Liver (tissue), 9 donors: ENCODE data around the gene UIMC1. TPM values are rescaled to one million over a fixed set of nuclear protein-coding genes. Genes with fewer than 3 reads are reported as not detected.

Experiments
- DNase-seq: peaks from one replicate; pipeline ENCODE4 v3.0.0-alpha.2; 2017; ENCODE audit warnings: low spot score
- H3K27ac ChIP-seq, 2 donors: one replicate each; pipeline ENCODE4 v1.7.0; 2013; ENCODE audit warnings: inconsistent platforms in 2 of 2, low read length in 2 of 2, control low read depth in 1 of 2, low read depth in 1 of 2, mild to moderate bottlenecking in 1 of 2
- H3K27me3 ChIP-seq, 4 donors: one replicate each; pipeline versions ENCODE4 v1.6.1 to v1.7.0; 2013; ENCODE audit warnings: low read length in 3 of 4, inconsistent platforms in 1 of 4, mild to moderate bottlenecking in 1 of 4, moderate library complexity in 1 of 4; ENCODE audit not compliant: control insufficient read depth in 4 of 4, insufficient read depth in 4 of 4
- H3K36me3 ChIP-seq, 4 donors: one replicate each; pipeline versions ENCODE4 v1.6.1 to v1.7.0; 2013; ENCODE audit warnings: low read length in 3 of 4, mild to moderate bottlenecking in 3 of 4, low read depth in 1 of 4, moderate library complexity in 1 of 4; ENCODE audit not compliant: control insufficient read depth in 4 of 4, insufficient read depth in 3 of 4
- H3K4me1 ChIP-seq, 4 donors: one replicate each; pipeline versions ENCODE4 v1.6.1 to v1.7.0; 2013; ENCODE audit warnings: low read length in 3 of 4, mild to moderate bottlenecking in 3 of 4, moderate library complexity in 1 of 4; ENCODE audit not compliant: control insufficient read depth in 4 of 4, insufficient read depth in 4 of 4
- H3K4me3 ChIP-seq, 3 donors: one replicate each; pipeline versions ENCODE4 v1.6.1 to v1.7.0; 2013; ENCODE audit warnings: low read length in 3 of 3, control low read depth in 1 of 3, low read depth in 1 of 3, mild to moderate bottlenecking in 1 of 3
- H3K9ac ChIP-seq, 2 donors: one replicate each; pipeline ENCODE4 v1.7.0; 2013; ENCODE audit warnings: low read length in 2 of 2, mild to moderate bottlenecking in 2 of 2, moderate library complexity in 2 of 2, control low read depth in 1 of 2, low read depth in 1 of 2
- H3K9me3 ChIP-seq, 4 donors: one replicate each; pipeline versions ENCODE4 v1.6.1 to v1.7.0; 2013; ENCODE audit warnings: low read length in 3 of 4; ENCODE audit not compliant: control insufficient read depth in 4 of 4
- ATF3 ChIP-seq: IDR thresholded peaks from 2 replicates; pipeline ENCODE4 v1.6.1; 2016; ENCODE audit warnings: antibody characterized with exemption
- CTCF ChIP-seq: fragments of 150-350 bp; IDR thresholded peaks from 2 replicates; pipeline ENCODE4 v1.5.1; 2017; ENCODE audit warnings: improper control_type of control experiment, low read depth, low read length; ENCODE audit not compliant: missing input control
- EGR1 ChIP-seq, 2 donors: IDR thresholded peaks; 2 replicates each; pipeline ENCODE4 v1.6.1; 2016 to 2018; ENCODE audit warnings: antibody characterized with exemption in 2 of 2, low read depth in 2 of 2
- FOXA1 ChIP-seq: IDR thresholded peaks from 2 replicates; pipeline ENCODE4 v1.6.1; 2016; ENCODE audit warnings: antibody characterized with exemption
- GABPA ChIP-seq, 2 donors: IDR thresholded peaks in 1 of 2; conservative IDR thresholded peaks in 1 of 2; 2 replicates each; pipeline ENCODE4 v1.6.1; 2016; ENCODE audit warnings: antibody characterized with exemption in 2 of 2, mild to moderate bottlenecking in 1 of 2, moderate library complexity in 1 of 2
- HNF4A ChIP-seq, 2 donors: conservative IDR thresholded peaks; 2 replicates each; pipeline ENCODE4 v1.6.1; 2016; ENCODE audit warnings: antibody characterized with exemption in 2 of 2, mild to moderate bottlenecking in 2 of 2
- HNF4G ChIP-seq: IDR thresholded peaks from 2 replicates; pipeline ENCODE4 v1.6.1; 2016; ENCODE audit warnings: antibody characterized with exemption
- JUND ChIP-seq, 2 donors: IDR thresholded peaks; 2 replicates each; pipeline ENCODE4 v1.6.1; 2016; ENCODE audit warnings: antibody characterized with exemption in 2 of 2
- MAX ChIP-seq: IDR thresholded peaks from 2 replicates; pipeline ENCODE4 v1.6.1; 2016; ENCODE audit warnings: antibody characterized with exemption
- NR2F2 ChIP-seq: IDR thresholded peaks from 2 replicates; pipeline ENCODE4 v1.6.1; 2016; ENCODE audit warnings: antibody characterized with exemption
- RAD21 ChIP-seq, 2 donors: IDR thresholded peaks; 2 replicates each; pipeline ENCODE4 v1.6.1; 2016; ENCODE audit warnings: antibody characterized with exemption in 2 of 2, mild to moderate bottlenecking in 2 of 2
- REST ChIP-seq: IDR thresholded peaks from 2 replicates; pipeline ENCODE4 v1.6.1; 2016; ENCODE audit warnings: antibody characterized with exemption, mild to moderate bottlenecking
- RXRA ChIP-seq, 2 donors: IDR thresholded peaks; 2 replicates each; pipeline ENCODE4 v1.6.1; 2017 to 2018; ENCODE audit warnings: antibody characterized with exemption in 2 of 2, mild to moderate bottlenecking in 1 of 2
- SP1 ChIP-seq: IDR thresholded peaks from 2 replicates; pipeline ENCODE4 v1.6.1; 2018; ENCODE audit warnings: antibody characterized with exemption, mild to moderate bottlenecking
- TAF1 ChIP-seq: conservative IDR thresholded peaks from 2 replicates; pipeline ENCODE4 v1.6.1; 2016; ENCODE audit warnings: antibody characterized with exemption, mild to moderate bottlenecking
- YY1 ChIP-seq: IDR thresholded peaks from 2 replicates; pipeline ENCODE4 v1.6.1; 2016; ENCODE audit warnings: antibody characterized with exemption, mild to moderate bottlenecking
- ZBTB33 ChIP-seq: IDR thresholded peaks from 2 replicates; pipeline ENCODE4 v1.6.1; 2016; ENCODE audit warnings: antibody characterized with exemption
- WGBS: extraction: QIAGEN DNeasy Blood & Tissue Kit; methylation state at CpG from one replicate; pipeline ENCODE4 v1.1.7; 2013; 5-methylcytosine and 5-hydroxymethylcytosine counted together
- polyA plus RNA-seq, 2 donors: library from polyadenylated mRNA; stranded (reverse) in 1 of 2; unstranded in 1 of 2; fragments of 200-250 nt in 1 of 2; fragments of >200 nt in 1 of 2; fragmentation: Nextera tagmentation in 1 of 2; extraction: Ambion mirVana in 1 of 2; gene quantifications; one replicate each; pipeline versions ENCODE4 v1.2.1 to v1.2.3, GENCODE V29; 2013 to 2015
- total RNA-seq, 2 donors: library from RNA; depleted of rRNA; stranded (reverse); fragments of >200 nt; gene quantifications; one replicate each; pipeline ENCODE4 v1.2.3, GENCODE V29; 2014
- donor health status: healthy.
- donor health status: healthy.
- donor health status: healthy.
- donor health status: healthy.
- donor health status: healthy.

Gene UIMC1
- total and polyA plus RNA-seq, 4 donors = 5.9 to 26.0 (median 11.7) TPM

GRCh38 chr5:176918613-176919012 is 88.0 kb downstream of the UIMC1 start:
- H3K4me1 ChIP-seq = no peaks in the 10 kb centered on the region
- no peak overlapping the region for H3K27ac ChIP-seq
- no peak overlapping the region for H3K4me3 ChIP-seq
- H3K36me3 ChIP-seq = peaks cover 0 to 9% (median 2%) of the 10 kb centered on the region in 4 donors
- H3K9me3 ChIP-seq = no peaks in the 10 kb centered on the region
- no peaks in the 10 kb centered on the region for H3K27me3 ChIP-seq
- 98% methylated on average over 6 of the region's 6 CpGs for WGBS
- TF ChIP-seq MAX (no peak), GABPA (IDR thresholded peaks at IDR 0.05 in 1 of 2, conservative IDR thresholded peaks at IDR 0.05 in 1 of 2) (no peak), YY1 (no peak), HNF4G (no peak), SP1 (no peak), CTCF (no peak), FOXA1 (no peak), RAD21 (IDR thresholded peaks at IDR 0.05) (no peak), REST (no peak), HNF4A (conservative IDR thresholded peaks at IDR 0.05) (no peak), JUND (IDR thresholded peaks at IDR 0.05) (no peak), RXRA (IDR thresholded peaks at IDR 0.05) (no peak), ZBTB33 (no peak), NR2F2 (no peak), EGR1 (IDR thresholded peaks at IDR 0.05; ENCODE audit: low read depth in 2 of 2) (no peak), ATF3 (no peak)
- no peak for DNase-seq
- no peak overlapping the region for H3K9ac ChIP-seq

- Histone ChIP-seq H3K4me3 (no peak overlapping the region), H3K9me3 (no peaks in the 10 kb centered on the region), H3K9ac (no peak overlapping the region), H3K27me3 (no peaks in the 10 kb centered on the region), H3K27ac (no peak overlapping the region), H3K4me1 (peaks cover 0 to 2% (median 0%) of the 10 kb centered on the region in 4 donors), H3K36me3 (peaks cover 0 to 12% (median 5%) of the 10 kb centered on the region in 4 donors)
- TF ChIP-seq FOXA1 (no peak), GABPA (IDR thresholded peaks at IDR 0.05 in 1 of 2, conservative IDR thresholded peaks at IDR 0.05 in 1 of 2) (no peak), HNF4G (no peak), REST (no peak), YY1 (no peak), ATF3 (no peak), RXRA (IDR thresholded peaks at IDR 0.05) (no peak), CTCF (no peak), HNF4A (conservative IDR thresholded peaks at IDR 0.05) (no peak), TAF1 (no peak), EGR1 (IDR thresholded peaks at IDR 0.05; ENCODE audit: low read depth in 2 of 2) (no peak), SP1 (no peak)
- DNase-seq = no peak
Measured at GRCh38 chr5:176916337-176916736, 90.2 kb downstream of the UIMC1 start.
